Natural killer cell (primary cell): Measurements from ENCODE around the gene CPLX1. TPM values are rescaled to one million over a fixed set of nuclear protein-coding genes. Genes with fewer than 3 reads are reported as not detected.
A peak's percentile ranks its signal among the peaks of the same experiment; 100 is the strongest.

ENCODE experiments used
- ATAC-seq, 3 donors: fragments of 150-1000 bp in 2 of 3; fragments of 200-7000 bp in 1 of 3; cut with Tn5 transposase; 1 replicate in 1 of 3; 2 replicates in 2 of 3; pipeline ENCODE4 v1.10.0; 2021; ENCODE audit warnings: mild to moderate bottlenecking in 2 of 3, moderate library complexity in 2 of 3
- DNase-seq, 2 donors: peaks; one replicate each; pipeline versions ENCODE4 v3.0.0 to v3.0.0-alpha.2; 2013 to 2021; ENCODE audit warnings: mixed read lengths in 1 of 2
- H3K27ac ChIP-seq: one replicate; pipeline ENCODE4 v1.5.1; 2013; ENCODE audit warnings: mild to moderate bottlenecking, low read length
- H3K27me3 ChIP-seq: one replicate; pipeline ENCODE4 v1.6.1; 2013; ENCODE audit warnings: low read length; ENCODE audit not compliant: control insufficient read depth, insufficient read depth
- H3K36me3 ChIP-seq: one replicate; pipeline ENCODE4 v1.6.1; 2013; ENCODE audit warnings: low read length; ENCODE audit not compliant: control insufficient read depth, insufficient read depth
- H3K4me1 ChIP-seq: one replicate; pipeline ENCODE4 v1.6.1; 2013; ENCODE audit warnings: low read length; ENCODE audit not compliant: control insufficient read depth, insufficient read depth
- H3K4me3 ChIP-seq: one replicate; pipeline ENCODE4 v1.5.1; 2013; ENCODE audit warnings: low read length
- H3K9me3 ChIP-seq: one replicate; pipeline ENCODE4 v1.6.1; 2013; ENCODE audit warnings: low read length; ENCODE audit not compliant: control insufficient read depth, insufficient read depth
- H3K27ac Mint-ChIP-seq, 2 donors: one replicate each; pipeline ENCODE4 v1.8.0; 2022; ENCODE audit warnings: mild to moderate bottlenecking in 2 of 2, mixed read lengths in 2 of 2, moderate library complexity in 1 of 2
- H3K27me3 Mint-ChIP-seq, 2 donors: one replicate each; pipeline ENCODE4 v1.8.0; 2022; ENCODE audit warnings: low read depth in 2 of 2, mixed read lengths in 2 of 2
- H3K36me3 Mint-ChIP-seq: one replicate; pipeline ENCODE4 v1.8.0; 2022; ENCODE audit warnings: mixed read lengths
- H3K4me1 Mint-ChIP-seq, 2 donors: one replicate each; pipeline ENCODE4 v1.8.0; 2022; ENCODE audit warnings: mixed read lengths in 2 of 2
- H3K4me3 Mint-ChIP-seq: one replicate; pipeline ENCODE4 v1.8.0; 2022; ENCODE audit warnings: mild to moderate bottlenecking, moderate library complexity, mixed read lengths
- H3K9me3 Mint-ChIP-seq, 2 donors: one replicate each; pipeline ENCODE4 v1.8.0; 2022; ENCODE audit warnings: mixed read lengths in 2 of 2
- CTCF ChIP-seq: fragments of 200-600 bp; IDR thresholded peaks from one replicate; pipeline ENCODE4 v1.8.0; 2022; ENCODE audit warnings: antibody characterized with exemption
- WGBS: methylation state at CpG from one replicate; pipeline ENCODE4 v1.1.7; 2013; ENCODE audit warnings: missing lambda C conversion rate; ENCODE audit not compliant: insufficient coverage; 5-methylcytosine and 5-hydroxymethylcytosine counted together
- intact Hi-C: fragments of 100-400 bp; cut with micrococcal nuclease; formaldehyde crosslinking; loops from one replicate; pipeline ENCODE4 v1.14.2; 2022
- total RNA-seq, 4 donors: library from RNA; stranded (reverse); fragments of 120-200 nt in 1 of 4; gene quantifications; one replicate each; pipeline versions ENCODE4 v1.2.3 to v1.2.4, GENCODE V29; 2013 to 2022

Gene CPLX1
- total RNA-seq, 3 donors from 2014 or later (not counting 1 experiment from before 2014, with no cell fraction given): not detected

DNA sequence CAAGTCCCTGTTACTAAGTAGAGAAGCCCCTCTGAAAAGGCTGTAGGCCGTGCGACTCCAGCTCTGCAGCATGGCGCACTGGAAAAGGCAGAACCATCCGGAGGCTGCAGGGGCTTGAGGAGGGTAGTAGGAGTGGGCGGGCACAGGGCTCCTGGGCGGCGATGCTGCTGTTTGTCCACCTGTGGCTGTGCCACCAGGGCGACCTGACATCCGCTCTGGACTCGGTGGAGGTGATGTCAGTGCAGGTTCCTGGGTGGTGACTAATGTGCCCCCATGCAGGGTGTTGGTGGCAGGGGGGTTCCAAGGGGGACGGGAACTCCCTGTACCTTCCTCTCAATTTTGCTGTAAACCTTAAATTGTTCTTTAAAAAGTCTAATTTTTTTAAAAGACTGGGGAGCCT is 62.0 kb downstream of the CPLX1 start:
- TF ChIP-seq CTCF: no peak
- ATAC-seq: peak in 1 of 3 donors; percentile 18
- WGBS: 98% methylated on average over 11 of the region's 11 CpGs
- Mint-ChIP-seq H3K27me3 (no peaks in the 10 kb centered on the region), H3K36me3 (no peaks in the 10 kb centered on the region), H3K27ac (peak overlapping the region; percentile 26 to 46), H3K9me3 (no peaks in the 10 kb centered on the region), H3K4me1 (peaks cover 25 to 39% of the 10 kb centered on the region in 2 donors), H3K4me3 (no peak overlapping the region)
- Histone ChIP-seq H3K27me3 (no peaks in the 10 kb centered on the region), H3K27ac (no peak overlapping the region), H3K9me3 (no peaks in the 10 kb centered on the region), H3K4me1 (peaks cover 2% of the 10 kb centered on the region), H3K36me3 (peaks cover 15% of the 10 kb centered on the region), H3K4me3 (no peak overlapping the region)
- intact Hi-C loops: no loop called here
- no peak for DNase-seq

GRCh38 chr4:763191-763810 is 62.6 kb downstream of the CPLX1 start:
- WGBS: 96% methylated on average over 23 of the region's 23 CpGs
- intact Hi-C loops: no loop called here
- H3K36me3 ChIP-seq: peaks cover 15% of the 10 kb centered on the region

GRCh38 chr4:762211-763190 is 63.4 kb downstream of the CPLX1 start:
- Mint-ChIP-seq H3K27ac (peak overlapping the region; percentile 40 to 46), H3K9me3 (no peaks in the 10 kb centered on the region), H3K36me3 (no peaks in the 10 kb centered on the region), H3K4me1 (peaks cover 25 to 35% of the 10 kb centered on the region in 2 donors), H3K27me3 (no peaks in the 10 kb centered on the region), H3K4me3 (no peak overlapping the region)
- no peak for TF ChIP-seq CTCF
- ATAC-seq (no peak), DNase-seq (no peak)
- intact Hi-C loops: no loop called here
- no peak overlapping the region for H3K4me3 ChIP-seq
- 96% methylated on average over 24 of the region's 24 CpGs for WGBS
- peaks cover 11% of the 10 kb centered on the region for H3K36me3 ChIP-seq
- H3K27ac ChIP-seq: no peak overlapping the region
- H3K27me3 ChIP-seq: no peaks in the 10 kb centered on the region
- no peaks in the 10 kb centered on the region for H3K9me3 ChIP-seq
- H3K4me1 ChIP-seq: no peaks in the 10 kb centered on the region

More at GRCh38 chr4:763191-763810, 62.6 kb downstream of the CPLX1 start:
- H3K27me3 ChIP-seq: no peaks in the 10 kb centered on the region
- H3K4me3 Mint-ChIP-seq: no peak overlapping the region
- H3K9me3 Mint-ChIP-seq: no peaks in the 10 kb centered on the region
- H3K4me3 ChIP-seq: no peak overlapping the region
- H3K27ac ChIP-seq: no peak overlapping the region
- H3K27me3 Mint-ChIP-seq: no peaks in the 10 kb centered on the region
- no peak for DNase-seq
- no peak for ATAC-seq
- H3K27ac Mint-ChIP-seq: peak overlapping the region; percentile 40 to 46
- H3K4me1 Mint-ChIP-seq: peaks cover 25 to 35% of the 10 kb centered on the region in 2 donors
- H3K36me3 Mint-ChIP-seq: no peaks in the 10 kb centered on the region
- no peaks in the 10 kb centered on the region for H3K9me3 ChIP-seq
- H3K4me1 ChIP-seq: no peaks in the 10 kb centered on the region
- TF ChIP-seq CTCF: no peak
